ENCODE data around the gene NLGN1. TPM values are rescaled to one million over a fixed set of nuclear protein-coding genes. Genes with fewer than 3 reads are reported as not detected.

NLGN1 gene
- total and polyA plus RNA-seq, 2 of the 13 experiments (the other 11 are each of a cell fraction or from before 2014, with no cell fraction given): not detected

DNA sequence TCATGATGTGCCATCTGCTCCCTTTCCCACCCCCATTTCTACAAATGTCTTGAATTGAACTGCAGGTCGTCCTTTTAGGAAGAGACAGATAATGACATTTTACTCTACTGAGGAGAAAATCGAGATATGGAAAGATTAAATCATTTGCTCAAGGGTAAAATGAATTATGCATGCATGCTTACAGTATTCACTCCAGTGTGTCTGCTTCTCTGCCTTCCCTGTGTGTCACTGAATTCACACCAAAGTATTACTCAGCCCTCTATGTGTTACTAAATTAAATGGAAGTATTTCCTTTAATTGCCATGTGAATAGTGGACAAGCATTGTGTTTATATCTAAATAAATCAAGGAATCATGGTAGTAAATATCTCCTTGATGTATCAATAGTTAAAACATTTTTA is 449.0 kb downstream of the NLGN1 start:
- WGBS (ENCODE audit: low lambda C conversion rate): 0% methylated on average over 2 of the region's 2 CpGs
- CTCF ChIA-PET (ENCODE audit: low intra/inter-chr PET ratio, low total read pairs): no interaction called here
- H2AFZ ChIP-seq (ENCODE audit: low read length): no peak overlapping the region

DNA sequence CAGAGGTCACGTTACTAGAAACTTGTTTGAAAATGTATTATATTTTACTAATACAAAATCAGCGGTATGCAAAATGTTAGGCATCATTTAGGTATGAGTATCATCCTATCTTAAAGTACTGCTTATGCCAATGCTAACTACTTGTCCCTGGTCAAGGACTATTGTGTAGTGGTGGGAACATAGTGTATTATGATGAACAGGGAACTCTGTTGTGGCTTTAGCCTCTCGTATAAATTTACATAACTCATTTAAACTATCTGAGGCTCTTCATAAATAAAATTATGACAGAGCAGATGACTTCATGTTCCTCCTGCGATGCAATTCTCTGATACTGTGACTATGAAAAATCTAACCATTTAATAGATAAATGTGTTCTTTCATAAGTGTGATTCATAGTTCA is 451.9 kb downstream of the NLGN1 start:
- WGBS (ENCODE audit: low lambda C conversion rate): 3% methylated on average over 4 of the region's 4 CpGs
- no peak overlapping the region for H2AFZ ChIP-seq (ENCODE audit: low read length)
- ChIA-PET CTCF (ENCODE audit: low intra/inter-chr PET ratio, low total read pairs) (no interaction called here), POLR2A (no interaction called here)
- H3K9me3 ChIP-seq (ENCODE audit: low read length): no peaks in the 10 kb centered on the region
- H3K27ac ChIP-seq (ENCODE audit: extremely low read length, insufficient read depth, low read length): no peak overlapping the region
- intact Hi-C loops (cut with micrococcal nuclease; ENCODE audit: unreplicated experiment) (no loop called here), in situ Hi-C loops (cut with HindIII; ENCODE audit: extremely low pct_ligation_motif_present, low pct_unique_long_range_greater_than_20kb) (no loop called here)
- no peak overlapping the region for H3K4me2 ChIP-seq (ENCODE audit: low read depth, low read length)
- H3K27me3 ChIP-seq (ENCODE audit: control insufficient read depth in 1 of 2, insufficient read depth in 2 of 2, low read length in 2 of 2): no peaks in the 10 kb centered on the region
- no peak overlapping the region for H3K4me3 ChIP-seq (replicated peaks in 1 of 3; ENCODE audit: insufficient read depth in 1 of 3, low read depth in 2 of 3, low read length in 3 of 3)
- H3K9ac ChIP-seq (ENCODE audit: insufficient read depth, low read depth, low read length): no peak overlapping the region
- no peaks in the 10 kb centered on the region for H3K4me1 ChIP-seq (ENCODE audit: insufficient read depth, low read length)
- H3K79me2 ChIP-seq (ENCODE audit: insufficient read depth, low read length): no peaks in the 10 kb centered on the region
- FAIRE-seq (no peak), DNase-seq (ENCODE audit: low spot score) (no peak), ATAC-seq (no peak)
- H4K20me1 ChIP-seq (ENCODE audit: insufficient read depth, low read length): no peaks in the 10 kb centered on the region
- BruUV-seq (replicated peaks): no TSS peak
- H3K36me3 ChIP-seq (replicated peaks in 1 of 2; ENCODE audit: control insufficient read depth in 1 of 2, insufficient read depth in 2 of 2, low read length in 2 of 2): no peaks in the 10 kb centered on the region
- TF ChIP-seq WIZ (CRISPR knock-in tag; IDR thresholded peaks at IDR 0.05): no peak
- no peak for TF ChIP-seq ZNF510 (CRISPR knock-in tag; IDR thresholded peaks at IDR 0.05; ENCODE audit: low read depth)
- no peak for TF ChIP-seq ZNF720 (CRISPR knock-in tag; IDR thresholded peaks at IDR 0.05)
- TF ChIP-seq ZC3H13 (CRISPR knock-in tag; IDR thresholded peaks at IDR 0.05): no peak
- TF ChIP-seq NFIB (CRISPR knock-in tag; IDR thresholded peaks at IDR 0.05; ENCODE audit: borderline replicate concordance): no peak
- no peak for TF ChIP-seq AGO1 (IDR thresholded peaks at IDR 0.05; ENCODE audit: low read depth, low read length, poor library complexity, severe bottlenecking)
- no peak for TF ChIP-seq ZNF33B (CRISPR knock-in tag; IDR thresholded peaks at IDR 0.05)
- TF ChIP-seq MATR3 (CRISPR knock-in tag; IDR thresholded peaks at IDR 0.05): no peak
- TF ChIP-seq HMG20B (CRISPR knock-in tag; conservative IDR thresholded peaks at IDR 0.05): no peak

More for the DNA sequence above, 449.0 kb downstream of the NLGN1 start:
- no peaks in the 10 kb centered on the region for H3K4me1 ChIP-seq (ENCODE audit: insufficient read depth, low read length)
- no peak overlapping the region for H3K9ac ChIP-seq (ENCODE audit: insufficient read depth, low read depth, low read length)
- no peaks in the 10 kb centered on the region for H4K20me1 ChIP-seq (ENCODE audit: insufficient read depth, low read length)
- DNase-seq (ENCODE audit: low spot score) (no peak), ATAC-seq (no peak), FAIRE-seq (no peak)
- H3K27ac ChIP-seq (ENCODE audit: extremely low read length, insufficient read depth, low read length): no peak overlapping the region
- H3K27me3 ChIP-seq (ENCODE audit: control insufficient read depth in 1 of 2, insufficient read depth in 2 of 2, low read length in 2 of 2): no peaks in the 10 kb centered on the region
- BruUV-seq (replicated peaks): no TSS peak
- no peaks in the 10 kb centered on the region for H3K9me3 ChIP-seq (ENCODE audit: low read length)
- TF ChIP-seq, protein P1, sequence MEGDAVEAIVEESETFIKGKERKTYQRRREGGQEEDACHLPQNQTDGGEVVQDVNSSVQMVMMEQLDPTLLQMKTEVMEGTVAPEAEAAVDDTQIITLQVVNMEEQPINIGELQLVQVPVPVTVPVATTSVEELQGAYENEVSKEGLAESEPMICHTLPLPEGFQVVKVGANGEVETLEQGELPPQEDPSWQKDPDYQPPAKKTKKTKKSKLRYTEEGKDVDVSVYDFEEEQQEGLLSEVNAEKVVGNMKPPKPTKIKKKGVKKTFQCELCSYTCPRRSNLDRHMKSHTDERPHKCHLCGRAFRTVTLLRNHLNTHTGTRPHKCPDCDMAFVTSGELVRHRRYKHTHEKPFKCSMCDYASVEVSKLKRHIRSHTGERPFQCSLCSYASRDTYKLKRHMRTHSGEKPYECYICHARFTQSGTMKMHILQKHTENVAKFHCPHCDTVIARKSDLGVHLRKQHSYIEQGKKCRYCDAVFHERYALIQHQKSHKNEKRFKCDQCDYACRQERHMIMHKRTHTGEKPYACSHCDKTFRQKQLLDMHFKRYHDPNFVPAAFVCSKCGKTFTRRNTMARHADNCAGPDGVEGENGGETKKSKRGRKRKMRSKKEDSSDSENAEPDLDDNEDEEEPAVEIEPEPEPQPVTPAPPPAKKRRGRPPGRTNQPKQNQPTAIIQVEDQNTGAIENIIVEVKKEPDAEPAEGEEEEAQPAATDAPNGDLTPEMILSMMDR (CRISPR knock-in tag; IDR thresholded peaks at IDR 0.05): no peak
- TF ChIP-seq PAF1 (CRISPR knock-in tag; IDR thresholded peaks at IDR 0.05) (no peak), GLI4 (CRISPR knock-in tag; IDR thresholded peaks at IDR 0.05; ENCODE audit: borderline replicate concordance) (no peak), ZNF12 (CRISPR knock-in tag; IDR thresholded peaks at IDR 0.05) (no peak), KLF13 (CRISPR knock-in tag; IDR thresholded peaks at IDR 0.05) (no peak), ZNF788 (CRISPR knock-in tag; IDR thresholded peaks at IDR 0.05; ENCODE audit: borderline replicate concordance) (no peak)
- no peaks in the 10 kb centered on the region for H3K79me2 ChIP-seq (ENCODE audit: insufficient read depth, low read length)
- no peaks in the 10 kb centered on the region for H3K36me3 ChIP-seq (replicated peaks in 1 of 2; ENCODE audit: control insufficient read depth in 1 of 2, insufficient read depth in 2 of 2, low read length in 2 of 2)
- POLR2A ChIA-PET: no interaction called here
- no peak overlapping the region for H3K4me3 ChIP-seq (replicated peaks in 1 of 3; ENCODE audit: insufficient read depth in 1 of 3, low read depth in 2 of 3, low read length in 3 of 3)
- intact Hi-C loops (cut with micrococcal nuclease; ENCODE audit: unreplicated experiment) (no loop called here), in situ Hi-C loops (cut with HindIII; ENCODE audit: extremely low pct_ligation_motif_present, low pct_unique_long_range_greater_than_20kb) (no loop called here)
- no peak overlapping the region for H3K4me2 ChIP-seq (ENCODE audit: low read depth, low read length)
